NCI-H82 treated with DMSO at 0.1 percent for 48 hours (cell line): ENCODE results near the gene PIAS4.
"Not testable (repeated sequence)": the region's sequence is repeated elsewhere in the genome, so short reads cannot be mapped to it uniquely, and the experiment has no call there.

Experiments
- DNase-seq: peaks from one replicate; lab custom pipeline; 2025; ENCODE audit not compliant: unreplicated experiment; lab: John Stamatoyannopoulos, UW

Gene PIAS4

GRCh38 chr19:4007021-4007835 is at the start of gene PIAS4:
Gene PIAS4 (plus strand): TSS chr19:4007736. CDS start chr19:4007761, 25 bp downstream.
- DNase-seq: peak; percentile 55

- DNase-seq: no peak
Observed at GRCh38 chr19:3958836-3959765, 48.4 kb upstream of the PIAS4 start.

DNA sequence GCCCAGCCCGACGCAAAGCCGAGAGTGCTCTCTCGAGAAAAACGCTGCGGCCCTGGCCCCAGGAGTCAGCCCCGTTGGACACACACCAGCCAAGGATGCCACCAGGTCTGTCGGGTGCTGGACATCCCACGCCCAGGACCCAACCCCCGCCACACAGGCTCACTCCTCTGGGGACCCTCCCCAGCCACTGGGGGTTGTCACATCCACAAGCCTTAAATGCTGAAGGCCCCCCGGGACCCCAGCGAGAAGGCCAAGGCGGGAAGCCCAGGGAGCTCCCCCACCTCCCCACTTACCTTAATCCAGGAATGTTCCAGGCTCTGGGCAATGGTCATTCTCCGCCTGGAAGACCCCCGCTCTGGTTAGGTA is 47.8 kb upstream of the PIAS4 start:
- DNase-seq: no peak

GRCh38 chr19:3961007-3961406 is 46.5 kb upstream of the PIAS4 start:
- DNase-seq: no peak

DNA sequence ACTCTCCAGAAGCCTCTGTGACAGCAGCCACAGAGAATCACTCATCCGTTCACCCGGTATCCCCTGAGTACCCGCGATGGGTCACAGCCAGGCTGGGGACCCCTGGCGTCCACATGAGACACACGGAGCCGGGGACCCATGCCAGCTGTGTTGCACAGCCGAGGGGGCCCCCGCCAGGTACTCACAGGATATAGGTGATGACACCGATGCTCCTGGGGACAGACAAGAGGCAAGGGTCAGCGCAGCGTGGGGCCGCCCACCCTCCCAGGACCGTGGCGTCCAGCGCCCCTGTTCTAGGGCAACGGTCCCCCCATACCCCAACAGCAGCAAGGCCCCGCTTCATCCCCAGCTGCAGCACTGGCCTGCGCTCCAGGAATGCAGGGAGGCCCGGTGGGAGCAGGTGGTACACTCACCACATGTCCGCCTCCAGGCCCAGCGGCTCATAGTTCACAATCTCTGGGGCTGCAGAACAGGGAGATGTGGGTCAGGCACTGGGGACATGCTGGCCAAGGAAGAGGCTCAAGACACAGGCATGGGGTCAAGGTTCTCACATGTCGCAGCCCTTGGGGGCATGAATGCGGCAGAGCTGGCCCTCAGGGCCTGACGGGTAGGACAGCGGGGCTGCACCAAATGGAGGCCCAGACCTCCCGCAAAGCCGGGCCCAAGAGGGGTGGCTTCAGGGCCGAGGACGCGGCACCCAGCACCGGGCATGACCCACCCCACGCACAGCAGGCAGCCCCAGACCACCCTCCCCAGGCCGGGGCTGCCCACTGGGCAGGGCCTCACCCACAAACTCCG is 43.9 kb upstream of the PIAS4 start:
- DNase-seq: no peak

GRCh38 chr19:3964256-3965194 is 43.0 kb upstream of the PIAS4 start:
- no peak for DNase-seq

- DNase-seq: no peak
Observed at GRCh38 chr19:3966051-3967017, 41.2 kb upstream of the PIAS4 start.

- DNase-seq: not testable (repeated sequence)
Observed at GRCh38 chr19:3967983-3968382, 39.6 kb upstream of the PIAS4 start.

DNA sequence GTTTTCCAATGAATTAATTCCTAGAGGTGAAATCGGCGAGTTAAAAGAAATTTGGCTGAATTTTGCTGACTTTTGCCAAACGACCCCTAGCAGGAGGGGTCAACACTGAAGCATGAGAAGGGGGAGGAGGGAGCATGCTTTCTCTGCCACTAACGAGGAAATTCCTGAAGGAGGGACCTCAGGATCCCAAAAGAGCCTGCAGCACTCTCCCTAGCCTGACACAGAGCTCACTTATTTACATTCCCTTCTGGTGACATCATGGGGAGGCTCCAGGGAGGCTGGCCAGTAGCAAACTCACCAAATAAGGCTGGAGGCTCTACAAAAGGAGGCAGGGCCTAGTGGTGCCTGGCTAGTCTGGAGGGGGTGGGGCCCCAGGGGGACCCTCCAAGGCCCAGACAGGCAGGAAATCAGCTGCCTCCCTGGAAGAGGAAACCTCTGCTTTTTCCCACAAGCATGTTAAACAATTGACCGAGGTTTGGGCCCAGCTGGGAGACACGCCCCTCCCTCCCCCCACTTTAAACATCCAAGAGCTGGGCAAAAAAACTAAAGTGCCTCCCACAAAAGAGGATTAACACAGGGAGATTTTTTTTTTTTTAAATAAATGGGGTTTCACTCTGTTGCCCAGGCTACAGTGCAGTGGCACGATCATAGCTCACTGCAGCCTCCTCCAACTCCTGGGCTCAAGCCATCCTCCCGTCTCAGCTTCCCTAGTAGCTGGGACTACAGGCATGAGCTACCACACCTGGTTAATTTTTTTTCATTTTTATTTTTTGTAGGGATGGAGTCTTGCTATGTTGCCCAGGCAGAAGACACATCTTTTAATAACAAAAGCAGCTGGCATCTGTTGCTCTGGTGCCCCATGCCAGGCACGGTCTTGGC is 38.7 kb upstream of the PIAS4 start:
- DNase-seq: no peak

DNA sequence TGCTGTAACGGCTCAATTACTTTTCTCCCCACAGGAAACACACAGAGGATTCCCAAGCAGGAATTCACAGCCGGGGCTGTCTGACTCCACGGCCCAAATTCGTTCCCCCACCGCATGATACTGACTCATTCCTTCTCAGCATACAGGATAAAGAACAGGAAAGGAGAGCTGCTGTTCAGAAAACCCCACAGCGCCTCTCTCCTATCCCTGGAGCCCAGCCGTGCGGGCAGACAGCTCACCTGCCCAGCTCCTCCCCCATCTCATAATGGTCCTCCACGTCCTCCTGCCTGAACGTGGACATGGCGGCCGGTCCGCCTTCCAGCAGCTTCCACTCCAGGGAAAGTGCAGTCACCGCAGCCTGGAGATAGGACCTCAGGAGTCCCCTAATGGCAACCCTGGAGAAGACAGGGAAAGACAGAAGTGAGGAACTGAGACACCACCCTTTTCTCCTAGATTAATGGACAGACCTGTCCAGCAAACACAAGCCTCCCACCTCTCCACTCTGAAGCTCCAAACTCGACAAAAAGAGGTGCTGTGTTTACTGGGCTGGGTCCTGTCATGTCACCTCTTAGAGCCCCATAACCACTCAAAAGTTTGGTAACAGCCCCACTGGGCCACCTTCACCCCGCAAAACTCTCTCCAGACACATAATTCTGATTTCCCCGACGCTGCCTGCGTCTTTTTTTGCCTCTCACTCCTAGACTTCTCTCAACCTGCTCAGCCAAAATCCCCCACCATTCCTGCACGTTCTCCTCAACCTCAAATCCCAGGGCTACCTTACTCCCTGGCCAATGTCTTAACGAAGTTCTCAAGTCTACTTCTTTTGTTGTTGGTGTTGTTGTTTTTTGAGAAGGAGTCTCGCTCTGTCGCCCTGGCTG is 37.9 kb upstream of the PIAS4 start:
- DNase-seq: no peak

GRCh38 chr19:3970313-3970807 is 37.2 kb upstream of the PIAS4 start:
- no peak for DNase-seq

GRCh38 chr19:3970808-3971598 is 36.5 kb upstream of the PIAS4 start, which contains the start of gene DAPK3:
Gene DAPK3 (minus strand): TSS chr19:3971099. CDS start chr19:3969735, 1,364 bp downstream.
- peak; percentile 85 for DNase-seq

DNA sequence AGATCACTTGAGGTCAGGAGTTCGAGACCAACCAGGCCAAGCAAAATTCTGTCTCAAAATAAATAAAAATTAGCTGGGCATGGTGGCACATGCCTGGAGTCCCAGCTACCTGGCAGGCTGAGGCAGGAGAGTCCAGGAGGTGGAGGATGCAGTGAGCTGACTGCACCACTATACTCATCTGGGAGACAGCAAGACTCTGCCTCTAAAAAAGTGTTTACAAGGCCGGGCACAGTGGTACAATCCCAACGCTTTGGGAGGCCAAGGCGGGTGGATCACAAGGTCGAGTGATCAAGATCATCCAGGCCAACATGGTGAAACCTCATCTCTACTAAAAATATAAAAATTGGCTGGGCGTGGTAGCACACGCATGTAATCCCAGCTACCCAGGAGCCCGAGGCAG is 32.4 kb upstream of the PIAS4 start:
- no peak for DNase-seq

DNA sequence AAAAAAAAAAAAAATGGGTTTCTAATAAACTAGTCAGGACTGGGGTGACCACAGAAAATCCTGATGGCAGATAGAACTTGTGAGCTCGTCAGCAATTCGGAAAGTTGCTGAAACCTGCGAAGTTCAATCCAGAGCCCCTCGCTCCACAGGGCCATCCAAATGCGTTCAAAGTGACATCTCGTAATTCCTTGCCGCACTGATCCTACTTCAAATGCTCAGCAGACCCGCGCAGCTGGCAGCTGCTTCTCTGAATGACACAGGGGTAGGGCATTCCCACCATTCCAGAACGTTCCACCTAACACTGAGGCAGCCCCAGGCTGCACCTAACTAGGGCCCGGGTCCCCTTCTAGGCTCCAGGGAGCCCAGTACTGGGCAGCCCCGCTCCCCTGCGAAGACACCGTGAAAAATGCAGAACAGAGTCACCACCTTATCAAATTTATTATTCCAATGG is 31.9 kb upstream of the PIAS4 start:
- no peak for DNase-seq

DNA sequence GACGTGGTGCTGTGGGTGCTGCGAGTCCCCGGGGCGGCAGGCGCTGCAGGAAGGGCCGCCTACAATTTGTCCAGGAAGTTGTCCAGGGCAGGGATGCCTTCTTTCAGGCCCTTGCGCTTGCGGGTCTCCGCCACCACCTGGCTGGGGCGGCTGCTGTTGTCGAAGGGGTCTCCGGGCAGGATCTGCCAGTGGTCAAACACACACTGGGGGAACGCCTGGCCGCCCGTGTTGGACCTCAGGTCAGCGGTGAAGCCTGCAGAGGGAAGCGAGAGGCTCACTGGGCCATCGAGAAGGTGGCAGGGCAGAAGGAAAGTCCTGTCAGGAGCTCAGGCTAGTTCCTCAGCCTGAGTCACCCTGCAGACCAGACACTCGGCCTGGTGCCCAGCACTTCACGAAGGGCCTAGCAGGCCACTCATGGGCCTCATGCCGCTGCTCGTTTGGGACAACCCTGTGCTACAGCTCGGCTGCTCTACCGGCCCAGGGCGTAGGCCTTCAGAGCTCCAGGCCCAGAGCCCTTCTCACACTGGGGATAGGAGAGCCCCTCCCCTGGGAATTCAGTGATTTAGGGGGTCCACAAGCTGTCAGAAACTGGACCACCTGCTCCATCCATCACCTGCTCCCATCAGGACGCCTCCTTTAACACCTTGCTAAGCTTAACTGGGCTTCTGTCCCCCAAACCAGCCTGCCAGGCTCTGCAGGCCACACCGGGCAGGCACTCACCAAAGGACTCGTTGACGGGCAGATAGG is 30.9 kb upstream of the PIAS4 start:
- no peak for DNase-seq
